NCI-H2029 treated with DMSO at 0.1 percent for 48 hours (cell line): ENCODE data around the gene RAMP3.
A peak's percentile ranks its signal among the peaks of the same experiment; 100 is the strongest.
"Not testable (repeated sequence)": the region's sequence is repeated elsewhere in the genome, so short reads cannot be mapped to it uniquely, and the experiment has no call there.

Experiments
- DNase-seq: peaks from one replicate; lab custom pipeline; 2025; lab: John Stamatoyannopoulos, UW

RAMP3 gene

GRCh38 chr7:45132708-45133320 is 24.8 kb upstream of the RAMP3 start:
- DNase-seq: no peak

DNA sequence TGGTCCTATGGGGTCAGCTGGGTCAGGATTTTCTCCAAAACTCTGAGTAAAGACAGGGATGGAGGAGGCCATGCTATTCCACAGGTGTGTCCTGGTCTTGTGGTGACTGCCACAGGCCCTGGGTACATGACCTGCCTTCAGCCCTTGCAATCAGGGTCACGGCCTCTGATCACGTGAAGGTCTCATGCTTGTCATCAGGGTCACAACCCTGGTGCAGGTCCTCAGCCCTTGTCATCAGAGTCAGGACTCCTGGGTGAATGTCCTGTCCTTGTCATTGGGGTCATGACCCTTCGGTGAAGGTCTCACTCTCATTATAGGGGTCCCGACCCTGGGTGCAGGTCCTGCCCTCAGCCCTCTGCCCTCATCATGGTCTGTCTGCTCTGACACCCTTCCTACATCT is 24.2 kb upstream of the RAMP3 start:
- DNase-seq: no peak

GRCh38 chr7:45133877-45134276 is 23.7 kb upstream of the RAMP3 start:
- no peak for DNase-seq

DNA sequence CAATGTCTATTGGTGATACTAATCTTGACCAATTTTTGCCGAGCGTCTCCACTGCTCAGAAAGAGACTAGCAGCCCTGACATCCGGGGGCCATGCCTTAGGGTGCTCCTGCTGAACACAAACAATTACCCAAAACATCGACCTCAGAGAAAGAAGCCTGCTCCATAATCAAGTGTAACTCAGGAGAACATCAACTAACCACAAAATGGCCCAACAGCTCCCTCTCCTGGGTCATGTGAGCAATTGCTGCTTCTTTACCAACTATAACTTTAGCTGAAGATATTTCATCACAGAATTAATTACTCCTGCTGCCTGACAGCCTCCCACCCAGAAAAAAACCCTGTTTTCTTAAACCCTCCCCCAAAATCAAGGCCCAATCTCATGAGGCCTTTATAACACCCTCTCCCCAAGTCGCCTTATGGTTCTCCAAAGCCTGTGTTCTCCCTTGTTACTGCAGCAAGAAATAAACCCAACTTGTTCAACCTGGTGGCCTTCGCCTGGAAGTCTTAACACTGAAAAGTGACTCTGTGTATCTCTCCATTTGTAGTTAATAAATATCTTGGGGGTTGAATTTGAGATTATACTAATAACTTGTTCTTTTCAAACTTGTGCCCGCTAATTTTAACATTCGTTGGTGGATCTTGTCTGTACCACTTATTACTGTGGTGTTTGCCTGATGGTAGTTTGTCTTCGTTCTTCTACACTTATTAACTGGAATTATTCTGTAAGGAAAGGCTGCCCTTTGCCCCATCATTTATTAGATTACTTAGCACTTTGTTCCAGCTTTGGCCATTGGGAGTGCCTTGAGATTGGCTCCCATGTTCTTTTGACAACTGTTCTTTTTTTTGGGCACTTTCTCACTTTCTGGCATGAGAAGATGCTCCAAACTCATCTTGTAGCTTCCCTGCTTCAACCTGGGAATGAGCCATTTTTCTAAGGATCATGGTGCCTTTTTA is 21.2 kb upstream of the RAMP3 start:
- DNase-seq: peak; percentile 50

- no peak for DNase-seq
These were observed 18.9 kb upstream of the RAMP3 start for GRCh38 chr7:45138433-45139267.

- DNase-seq: no peak
These were observed 16.8 kb upstream of the RAMP3 start for GRCh38 chr7:45140827-45141226.

GRCh38 chr7:45143616-45144015 is 14.0 kb upstream of the RAMP3 start:
- DNase-seq: no peak

DNA sequence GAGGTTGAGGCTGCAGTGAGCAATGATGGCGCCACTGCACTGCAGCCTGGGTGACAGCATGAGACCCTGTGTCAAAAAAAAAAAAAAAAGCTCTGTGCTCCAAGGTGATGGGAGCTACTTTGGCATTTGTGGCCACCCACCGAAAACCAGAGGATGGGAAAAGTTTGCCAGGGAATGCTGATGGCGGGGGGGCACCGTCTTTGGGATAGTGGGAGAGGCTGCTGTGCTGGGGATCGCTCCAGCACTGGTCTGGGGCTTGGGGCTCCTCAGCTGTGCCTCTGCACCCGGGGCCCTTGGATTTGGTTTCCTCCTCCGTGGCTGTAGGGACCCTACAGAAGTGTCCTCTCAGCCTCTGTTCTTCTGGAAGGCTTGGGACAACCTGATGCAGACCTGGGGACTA is 11.7 kb upstream of the RAMP3 start:
- no peak for DNase-seq

DNA sequence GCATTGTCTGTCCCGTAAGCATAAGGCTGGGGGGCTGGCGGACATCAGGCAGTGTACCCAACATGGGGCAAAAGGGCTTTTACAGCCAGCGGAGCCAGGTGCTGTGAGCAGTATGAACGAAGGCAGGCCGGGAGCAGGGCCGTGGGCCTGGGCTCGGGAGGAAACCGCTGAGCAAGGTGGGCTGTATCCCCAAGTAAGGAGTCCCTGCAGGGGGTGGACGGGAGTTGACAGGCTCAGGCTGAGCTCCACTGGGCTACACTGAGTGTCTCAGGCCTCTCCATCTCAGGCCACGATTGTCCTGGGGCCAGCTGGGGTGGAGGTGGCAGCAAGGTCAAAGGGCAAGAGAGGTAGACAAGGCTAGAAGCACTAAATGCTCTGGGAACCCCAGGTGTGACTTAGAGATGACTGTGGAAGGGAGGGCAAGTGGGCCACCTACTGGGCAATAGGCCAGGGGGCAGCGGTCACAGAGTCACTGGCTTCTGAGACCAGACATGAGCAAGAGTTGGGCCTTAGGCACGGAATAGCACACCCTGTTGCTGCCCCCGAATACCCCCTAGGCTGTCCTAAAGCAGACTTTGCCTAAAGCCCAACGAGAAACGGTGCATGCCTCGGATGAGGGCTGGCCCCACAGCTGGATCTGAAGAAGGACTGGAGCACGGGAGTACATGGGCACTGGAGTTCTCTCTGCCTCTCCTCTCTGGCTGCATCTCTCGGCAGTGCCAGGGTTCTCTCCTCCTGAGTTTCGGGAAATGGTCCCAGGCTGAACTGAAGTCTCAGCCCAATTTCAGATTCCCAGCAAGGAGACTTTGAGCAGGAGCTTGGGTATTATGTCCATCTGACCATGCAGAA is 10.8 kb upstream of the RAMP3 start:
- DNase-seq: no peak

DNA sequence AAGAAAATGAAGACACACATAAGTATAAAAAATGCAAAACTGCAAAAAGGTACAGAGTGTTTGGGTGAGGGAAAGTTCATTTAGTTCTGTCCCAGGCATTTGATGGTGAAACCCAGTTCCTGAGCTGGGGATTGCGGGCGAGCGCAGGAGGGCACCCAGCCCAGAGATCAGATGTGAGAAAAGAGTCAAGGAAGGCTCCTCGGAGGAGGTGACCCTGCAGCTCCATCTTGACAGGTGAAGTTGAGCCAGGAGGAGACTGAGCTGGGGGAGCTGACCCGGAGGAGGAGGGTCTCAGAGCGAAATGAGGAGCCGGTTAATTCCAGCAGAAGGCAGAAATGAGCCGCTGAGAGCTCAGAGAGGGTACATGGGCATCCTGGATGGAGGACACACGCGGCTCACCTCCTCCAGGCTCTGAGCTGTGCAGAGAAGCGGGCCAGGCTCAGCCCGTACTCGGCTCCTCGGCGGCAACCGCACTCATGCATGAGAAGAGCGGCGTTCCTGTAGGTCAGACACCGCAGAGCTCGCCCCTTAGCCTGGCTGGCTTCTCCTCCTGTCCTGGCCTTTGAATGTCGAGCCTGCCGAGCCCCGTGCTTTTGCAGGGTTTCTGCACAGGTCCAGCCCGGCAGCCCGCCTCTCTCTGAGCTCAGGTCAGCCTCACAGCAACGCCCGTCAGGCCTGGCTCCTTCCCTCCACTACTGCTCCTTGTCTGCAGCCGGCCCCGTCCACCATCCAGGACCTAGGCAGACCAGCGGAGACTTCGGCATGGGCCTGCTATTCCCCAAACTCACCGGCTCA is 9.5 kb upstream of the RAMP3 start:
- no peak for DNase-seq

GRCh38 chr7:45148653-45148973 is 9.0 kb upstream of the RAMP3 start:
- no peak for DNase-seq

DNA sequence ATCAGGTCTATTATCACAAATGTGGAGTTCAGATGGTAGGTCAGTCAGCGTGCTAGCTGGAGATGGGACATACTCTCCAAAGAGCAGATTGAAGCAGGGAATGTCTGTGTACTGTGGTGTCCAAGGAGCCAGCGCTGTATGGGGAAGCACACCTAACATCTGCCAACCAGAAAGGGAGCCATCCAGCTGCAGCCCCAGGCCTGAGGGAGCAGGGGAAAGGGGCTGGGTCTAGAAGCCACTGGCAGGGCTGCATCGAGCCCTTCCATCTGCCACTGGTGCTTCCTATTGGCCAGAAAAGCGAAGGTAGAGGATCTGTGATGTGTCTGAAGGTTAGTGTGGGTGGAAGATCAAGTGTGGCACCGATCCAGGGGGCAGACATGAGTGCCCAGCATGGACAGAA is 8.0 kb upstream of the RAMP3 start:
- DNase-seq: no peak

- no peak for DNase-seq
These were observed 7.4 kb upstream of the RAMP3 start for GRCh38 chr7:45150199-45150598.

GRCh38 chr7:45151131-45151684 is 6.4 kb upstream of the RAMP3 start:
- no peak for DNase-seq

DNA sequence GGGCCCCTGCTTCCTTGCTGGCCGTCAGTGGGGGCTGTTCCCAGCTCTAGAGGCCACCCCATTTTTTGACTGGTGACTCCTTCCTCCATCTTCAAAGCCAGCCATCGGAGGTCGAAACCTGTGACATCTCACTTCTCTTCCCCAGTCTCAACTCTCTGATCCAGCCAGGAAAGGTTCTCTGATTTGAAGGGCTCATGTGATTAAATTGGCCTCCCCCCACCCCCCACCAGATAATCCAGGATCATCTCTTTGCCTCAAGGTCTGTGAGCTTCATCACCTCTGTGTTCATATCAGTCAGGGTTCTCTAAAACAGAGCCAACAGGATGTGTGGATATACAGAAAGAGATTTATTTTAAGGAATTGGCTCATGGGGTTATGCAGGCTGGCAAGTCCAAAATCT is 5.6 kb upstream of the RAMP3 start:
- DNase-seq: no peak

DNA sequence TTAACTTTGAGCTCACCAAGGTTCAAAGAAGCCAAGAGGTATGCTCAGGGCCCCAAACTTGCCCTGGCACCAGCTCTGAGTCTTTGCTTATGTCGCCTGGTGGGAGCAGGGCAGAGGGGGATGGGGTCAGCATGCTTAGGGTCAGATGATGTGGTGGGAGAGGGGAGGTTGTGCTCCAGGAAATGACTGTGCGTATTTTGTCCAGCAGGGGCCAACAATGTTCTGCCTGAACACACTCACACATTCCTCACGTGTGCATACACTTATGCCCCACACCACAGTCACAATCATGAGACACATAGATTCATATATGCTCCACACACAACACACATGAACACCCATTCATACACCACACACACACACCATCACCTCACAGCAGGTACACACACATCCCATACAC is 4.4 kb upstream of the RAMP3 start:
- no peak for DNase-seq

DNA sequence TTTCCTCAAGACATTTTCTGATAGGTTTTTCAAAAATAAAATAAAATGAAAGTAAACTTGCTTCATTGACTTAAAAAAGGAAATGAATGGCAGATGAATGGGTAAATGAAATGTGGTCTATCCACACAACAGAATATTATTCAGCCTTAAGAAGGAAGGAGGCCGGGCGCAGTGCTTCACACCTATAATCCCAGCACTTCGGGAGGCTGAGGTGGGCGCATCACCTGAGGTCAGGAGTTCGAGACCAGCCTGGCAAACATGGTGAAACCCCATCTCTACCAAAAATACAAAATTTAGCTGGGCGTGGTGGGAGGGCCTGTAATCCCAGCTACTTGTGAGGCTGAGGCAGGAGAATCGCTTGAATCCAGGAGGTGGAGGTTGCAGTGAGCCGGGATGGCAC is 3.7 kb upstream of the RAMP3 start:
- not testable (repeated sequence) for DNase-seq

- DNase-seq: no peak
These were observed 2.2 kb upstream of the RAMP3 start for GRCh38 chr7:45155357-45155900.

GRCh38 chr7:45155941-45156340 is 1.6 kb upstream of the RAMP3 start:
- no peak for DNase-seq

- DNase-seq: no peak
These were observed 897 bp upstream of the RAMP3 start for GRCh38 chr7:45156516-45157272.
